Stomach (tissue), 9 donors: ENCODE results near the gene LYRM4. TPM values are rescaled to one million over a fixed set of nuclear protein-coding genes. Genes with fewer than 3 reads are reported as not detected.

Experiments
- DNase-seq, 2 donors: peaks; one replicate each; pipeline versions ENCODE4 v3.0.0 to v3.0.0-alpha.2; 2013 to 2019
- H3K27ac ChIP-seq, 5 donors: fragments of 200-600 bp in 4 of 5; sonication (generic) in 4 of 5; one replicate each; pipeline ENCODE4 v1.5.1; 2013 to 2019; ENCODE audit warnings: mild to moderate bottlenecking in 1 of 5, moderate library complexity in 1 of 5
- H3K27me3 ChIP-seq, 3 donors: fragments of 200-600 bp; sonication (generic); one replicate each; pipeline ENCODE4 v1.5.1; 2017 to 2019; ENCODE audit warnings: mixed run types in 1 of 3
- H3K36me3 ChIP-seq, 4 donors: fragments of 200-600 bp; sonication (generic); 1 replicate in 3 of 4; 2 replicates in 1 of 4; pipeline ENCODE4 v1.5.1; 2016 to 2019
- H3K4me1 ChIP-seq, 4 donors: fragments of 200-600 bp; sonication (generic); one replicate each; pipeline ENCODE4 v1.5.1; 2016 to 2019
- H3K4me3 ChIP-seq, 4 donors: fragments of 200-600 bp; sonication (generic) in 3 of 4; one replicate each; pipeline ENCODE4 v1.5.1; 2016 to 2019; ENCODE audit warnings: mild to moderate bottlenecking in 1 of 4
- H3K9me3 ChIP-seq, 4 donors: fragments of 200-600 bp; sonication (generic); one replicate each; pipeline ENCODE4 v1.5.1; 2016 to 2019
- EP300 ChIP-seq: sonication (generic); formaldehyde crosslinking; IDR thresholded peaks from one replicate; pipeline ENCODE4 v1.6.1; 2017; ENCODE audit warnings: antibody characterized with exemption
- POLR2A ChIP-seq, 4 donors: fragments of 450-650 bp; IDR thresholded peaks; one replicate each; pipeline ENCODE4 v1.6.1; 2016; ENCODE audit warnings: antibody characterized with exemption in 4 of 4, control low read depth in 2 of 4, mild to moderate bottlenecking in 1 of 4, moderate library complexity in 1 of 4
- POLR2AphosphoS5 ChIP-seq, 3 donors: sonication (generic); formaldehyde crosslinking; IDR thresholded peaks; one replicate each; pipeline ENCODE4 v1.6.1; 2016; ENCODE audit warnings: antibody characterized with exemption in 3 of 3
- WGBS, 5 donors: extraction: QIAGEN DNeasy Blood & Tissue Kit in 3 of 5; methylation state at CpG; one replicate each; pipeline versions ENCODE4 v1.1.5 to v1.1.7; 2013 to 2018; 5-methylcytosine and 5-hydroxymethylcytosine counted together
- intact Hi-C: fragments of 100-400 bp; cut with DNase I; formaldehyde crosslinking; loops from one replicate; pipeline ENCODE4 v1.15.1; 2023; ENCODE audit warnings: low total_unique reads
- polyA plus RNA-seq, 3 donors: library from polyadenylated mRNA; stranded (reverse); fragments of 200-250 nt; gene quantifications; one replicate each; pipeline ENCODE4 v1.2.3, GENCODE V29; 2013
- total RNA-seq, 5 donors: library from RNA; depleted of rRNA; stranded (reverse); fragments of >200 nt; gene quantifications; one replicate each; pipeline versions ENCODE4 v1.1.0 to v1.2.3, GENCODE V29; 2014 to 2016
- TF ChIP-seq, protein P1 (sequence below), 7 experiments: fragments of 450-650 bp in 4 of 7; fragments of 200-600 bp in 3 of 7; sonication (generic) in 3 of 7; IDR thresholded peaks; one replicate each; pipeline ENCODE4 v1.5.1; 2016 to 2019; ENCODE audit warnings: antibody characterized with exemption in 7 of 7, control low read depth in 2 of 7, mild to moderate bottlenecking in 1 of 7
- donor health status: healthy with polysubstance abuse.
- donor health status: Bipolar disorder and iron deficiency.
- donor health status: healthy.

The LYRM4 gene
- total and polyA plus RNA-seq, 8 donors, result 0.58 to 31.4 (median 18.5) TPM; not detected in 1

DNA sequence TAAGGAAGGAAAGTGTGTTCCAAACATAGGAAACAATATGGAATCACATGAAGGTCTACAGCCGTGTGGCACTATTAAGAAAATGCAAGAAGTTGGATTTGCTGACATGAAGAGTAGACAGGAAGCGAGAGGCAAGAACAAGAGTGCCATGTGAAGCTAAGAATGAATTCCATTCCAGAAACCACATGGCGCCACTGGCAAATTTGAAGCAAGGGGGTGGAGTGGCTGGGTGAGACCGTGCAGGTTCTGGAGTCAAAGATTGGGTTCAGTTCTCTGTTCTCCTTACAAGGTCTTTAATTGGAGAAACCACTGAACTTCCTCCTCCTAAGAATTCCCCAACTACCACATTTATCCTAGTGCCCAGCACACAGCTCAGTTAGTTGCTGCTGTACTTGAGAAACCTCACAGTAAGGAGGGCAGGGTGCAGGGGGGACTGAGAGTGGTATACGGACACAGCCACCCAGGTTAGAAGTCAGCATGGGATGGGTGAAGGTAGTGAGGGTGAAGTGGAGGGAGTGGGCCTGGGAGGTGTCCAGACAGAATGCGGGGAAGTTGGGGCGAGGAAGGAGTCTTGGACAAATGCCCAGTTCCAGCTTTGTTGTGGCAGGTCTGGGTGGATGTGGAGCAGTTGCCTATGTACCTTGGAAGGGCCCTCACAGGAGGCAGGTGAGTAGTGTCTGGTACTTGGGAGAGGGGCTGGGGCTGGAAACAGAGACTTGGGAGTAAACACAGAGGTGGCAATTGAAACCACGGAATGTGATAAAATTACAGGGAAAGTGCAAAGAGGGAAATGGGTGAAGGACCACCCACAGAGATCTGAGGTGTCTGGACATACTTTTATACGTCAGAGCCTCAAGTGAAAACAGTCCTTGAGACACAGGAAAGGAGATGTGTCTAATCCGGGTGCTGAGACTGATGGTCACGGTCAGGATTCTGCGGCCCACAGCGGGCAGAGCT, 14.3 kb downstream of the LYRM4 start:
- H3K4me1 ChIP-seq, result no peaks in the 10 kb centered on the region
- H3K4me3 ChIP-seq, result no peak overlapping the region
- TF ChIP-seq POLR2AphosphoS5 (IDR thresholded peaks at IDR 0.05) (no peak), POLR2A (IDR thresholded peaks at IDR 0.05) (no peak), EP300 (no peak)
- TF ChIP-seq, protein P1, sequence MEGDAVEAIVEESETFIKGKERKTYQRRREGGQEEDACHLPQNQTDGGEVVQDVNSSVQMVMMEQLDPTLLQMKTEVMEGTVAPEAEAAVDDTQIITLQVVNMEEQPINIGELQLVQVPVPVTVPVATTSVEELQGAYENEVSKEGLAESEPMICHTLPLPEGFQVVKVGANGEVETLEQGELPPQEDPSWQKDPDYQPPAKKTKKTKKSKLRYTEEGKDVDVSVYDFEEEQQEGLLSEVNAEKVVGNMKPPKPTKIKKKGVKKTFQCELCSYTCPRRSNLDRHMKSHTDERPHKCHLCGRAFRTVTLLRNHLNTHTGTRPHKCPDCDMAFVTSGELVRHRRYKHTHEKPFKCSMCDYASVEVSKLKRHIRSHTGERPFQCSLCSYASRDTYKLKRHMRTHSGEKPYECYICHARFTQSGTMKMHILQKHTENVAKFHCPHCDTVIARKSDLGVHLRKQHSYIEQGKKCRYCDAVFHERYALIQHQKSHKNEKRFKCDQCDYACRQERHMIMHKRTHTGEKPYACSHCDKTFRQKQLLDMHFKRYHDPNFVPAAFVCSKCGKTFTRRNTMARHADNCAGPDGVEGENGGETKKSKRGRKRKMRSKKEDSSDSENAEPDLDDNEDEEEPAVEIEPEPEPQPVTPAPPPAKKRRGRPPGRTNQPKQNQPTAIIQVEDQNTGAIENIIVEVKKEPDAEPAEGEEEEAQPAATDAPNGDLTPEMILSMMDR (IDR thresholded peaks at IDR 0.05), result no peak
- no peak for DNase-seq
- WGBS, 5 donors, result 77 to 81% (median 79%) methylated on average over 13 of the region's 13 CpGs
- H3K36me3 ChIP-seq, result peaks cover 0 to 4% (median under 1%) of the 10 kb centered on the region in 4 donors
- intact Hi-C loops, result no loop called here
- no peaks in the 10 kb centered on the region for H3K27me3 ChIP-seq
- H3K27ac ChIP-seq, result no peak overlapping the region
- H3K9me3 ChIP-seq, result no peaks in the 10 kb centered on the region

DNA sequence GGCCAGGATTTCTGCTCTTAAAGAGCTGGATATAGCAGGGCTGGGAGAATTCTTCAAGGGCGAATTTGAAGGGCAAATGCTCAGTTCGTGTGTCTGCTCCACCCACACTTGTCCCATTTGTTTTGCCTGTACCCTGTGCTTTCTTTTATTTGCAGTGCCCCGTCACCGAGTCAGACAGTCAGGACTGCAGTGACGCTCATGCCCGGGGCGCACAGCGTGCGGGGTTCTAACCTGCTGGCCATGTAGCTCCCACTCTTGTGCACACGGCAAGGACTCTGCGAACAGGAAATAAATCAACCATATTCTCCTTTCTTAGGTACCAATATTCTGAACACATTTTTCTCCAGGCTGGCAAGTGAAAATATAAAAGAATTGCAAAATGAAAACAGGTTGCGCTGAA, 17.7 kb downstream of the LYRM4 start:
- intact Hi-C loops, result no loop called here
- TF ChIP-seq EP300 (no peak), POLR2AphosphoS5 (IDR thresholded peaks at IDR 0.05) (no peak), POLR2A (IDR thresholded peaks at IDR 0.05) (no peak)
- TF ChIP-seq, protein P1 (IDR thresholded peaks at IDR 0.05), result no peak
- H3K27me3 ChIP-seq, result no peaks in the 10 kb centered on the region
- no peak overlapping the region for H3K4me3 ChIP-seq
- H3K9me3 ChIP-seq, result no peaks in the 10 kb centered on the region
- peaks cover 0 to 12% (median 9%) of the 10 kb centered on the region in 4 donors for H3K36me3 ChIP-seq
- H3K27ac ChIP-seq, result no peak overlapping the region
- WGBS, 5 donors, result 82 to 96% (median 88%) methylated on average over 12 of the region's 12 CpGs
- H3K4me1 ChIP-seq, result no peaks in the 10 kb centered on the region
- DNase-seq, result no peak

DNA sequence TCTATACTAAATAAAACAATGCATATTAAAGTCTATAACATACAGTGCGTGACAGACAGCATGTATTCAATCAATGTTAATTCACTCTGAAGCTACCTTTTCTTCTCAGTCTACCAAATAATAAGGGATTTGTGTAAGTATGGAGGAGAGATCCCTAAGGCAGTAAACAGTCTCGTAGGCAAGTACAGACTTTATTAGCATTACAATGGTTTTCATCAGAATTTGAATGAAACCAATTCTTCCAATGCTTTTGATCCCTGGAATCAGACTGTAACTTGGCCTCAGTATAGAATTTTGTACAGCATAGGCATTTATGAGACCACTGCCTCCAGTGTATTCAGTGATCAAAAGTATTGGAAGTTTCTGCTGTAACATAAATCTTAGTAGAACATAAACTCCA, 19.5 kb downstream of the LYRM4 start:
- Histone ChIP-seq H3K27ac (no peak overlapping the region), H3K4me1 (no peaks in the 10 kb centered on the region), H3K4me3 (no peak overlapping the region), H3K36me3 (peaks cover 0 to 13% (median 9%) of the 10 kb centered on the region in 4 donors), H3K27me3 (no peaks in the 10 kb centered on the region), H3K9me3 (no peaks in the 10 kb centered on the region)
- intact Hi-C loops, result no loop called here
- no peak for TF ChIP-seq POLR2AphosphoS5 (IDR thresholded peaks at IDR 0.05)
- TF ChIP-seq EP300, result no peak
- TF ChIP-seq, protein P1 (IDR thresholded peaks at IDR 0.05), result no peak
- TF ChIP-seq POLR2A (IDR thresholded peaks at IDR 0.05), result no peak
- DNase-seq, result no peak
- 92 to 96% (median 94%) methylated on average over 2 of the region's 2 CpGs for WGBS, 5 donors

DNA sequence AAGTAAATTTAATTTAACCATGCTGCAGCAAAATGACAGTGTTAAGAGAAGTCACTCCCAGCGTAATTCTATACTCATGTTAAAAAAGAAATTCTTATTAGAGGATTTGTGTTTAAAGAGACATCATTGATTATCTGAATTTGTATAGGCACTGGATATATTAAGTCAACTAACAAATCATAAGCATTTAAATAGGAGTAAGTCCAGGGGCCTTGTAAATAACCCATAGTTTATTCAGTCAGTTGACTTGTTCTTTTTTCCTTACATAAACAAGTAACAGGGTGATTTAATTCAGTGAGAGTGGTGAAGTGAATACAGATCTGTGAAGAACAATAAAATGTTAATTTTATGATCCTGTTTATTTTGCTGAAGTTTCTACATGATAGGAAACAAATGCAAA, 22.4 kb downstream of the LYRM4 start:
- 94 to 100% (median 95%) methylated on average over 1 of the region's 1 CpG for WGBS, 5 donors
- Histone ChIP-seq H3K4me3 (no peak overlapping the region), H3K27ac (no peak overlapping the region), H3K9me3 (no peaks in the 10 kb centered on the region), H3K4me1 (no peaks in the 10 kb centered on the region), H3K36me3 (peaks cover 0 to 25% (median 16%) of the 10 kb centered on the region in 4 donors), H3K27me3 (no peaks in the 10 kb centered on the region)
- no peak for DNase-seq
- intact Hi-C loops, result no loop called here
- TF ChIP-seq, protein P1 (IDR thresholded peaks at IDR 0.05), result no peak
- no peak for TF ChIP-seq POLR2A (IDR thresholded peaks at IDR 0.05)
- TF ChIP-seq POLR2AphosphoS5 (IDR thresholded peaks at IDR 0.05), result no peak
- no peak for TF ChIP-seq EP300
